ENCODE results near the gene MED20. TPM values are rescaled to one million over a fixed set of nuclear protein-coding genes. Genes with fewer than 3 reads are reported as not detected.

MED20 gene
- total and polyA plus RNA-seq, 2 donors (not counting 3 experiments of a cell fraction or from before 2014, with no cell fraction given), result 30.4 to 37.8 TPM

- intact Hi-C loops (cut with micrococcal nuclease) (no loop called here), dilution Hi-C loops (cut with MboI; ENCODE audit: extremely low pct_ligation_motif_present, low sequenced_read_pairs) (no loop called here)
- Histone ChIP-seq H4K20me1 (replicated peaks; ENCODE audit: control insufficient read depth, extremely low read depth, insufficient read depth, low read length) (no peaks in the 10 kb centered on the region), H3K4me1 (ENCODE audit: control insufficient read depth, extremely low read depth, insufficient read depth, low read length) (no peaks in the 10 kb centered on the region), H3K27me3 (ENCODE audit: control insufficient read depth in 2 of 2, insufficient read depth in 2 of 2, low read length in 2 of 2) (no peaks in the 10 kb centered on the region), H3K79me2 (ENCODE audit: control insufficient read depth, insufficient read depth, low read length) (peaks cover 6% of the 10 kb centered on the region), H3K9ac (replicated peaks; ENCODE audit: extremely low read depth, insufficient read depth, low read length) (no peak overlapping the region), H3K9me3 (replicated peaks; ENCODE audit: control insufficient read depth, insufficient read depth, low read length) (no peaks in the 10 kb centered on the region), H3K9me1 (replicated peaks; ENCODE audit: control insufficient read depth, extremely low read depth, insufficient read depth, low read length) (no peaks in the 10 kb centered on the region), H2AFZ (ENCODE audit: low read depth, low read length) (no peak overlapping the region), H3K4me2 (ENCODE audit: insufficient read depth, low read length) (no peak overlapping the region), H3K36me3 (ENCODE audit: control insufficient read depth in 2 of 2, extremely low read depth in 1 of 2, insufficient read depth in 2 of 2, low read length in 2 of 2) (peaks cover 10 to 20% of the 10 kb centered on the region in 2 experiments), H3K27ac (ENCODE audit: insufficient read depth, low read depth, low read length) (no peak overlapping the region), H3K4me3 (replicated peaks in 1 of 3; ENCODE audit: insufficient read depth in 1 of 3, low read depth in 1 of 3, low read length in 3 of 3) (no peak overlapping the region)
- ChIA-PET CTCF (interaction anchor here (1.1 to 1.9 kb wide), 3 partner anchors 11 to 109 kb away, joined by 3 to 6 read pairs (median 4); partner anchors contain the start of genes BYSL and MED20), POLR2A (interaction anchor here (0.6 kb wide), 1 partner anchor 32 kb away, joined by 3 read pairs; no protein-coding TSS in a partner anchor)
- no peak for FAIRE-seq
- DNase-seq (ENCODE audit: low read depth, low spot score), result no peak
- no TSS peak for BruUV-seq (replicated peaks)
- TF ChIP-seq JUN (IDR thresholded peaks at IDR 0.05; ENCODE audit: borderline replicate concordance, insufficient read depth, insufficient read length, low read depth) (no peak), GATA2 (IDR thresholded peaks at IDR 0.05; ENCODE audit: insufficient read depth, insufficient read length, low read depth, low read length) (no peak), MAX (IDR thresholded peaks at IDR 0.05; ENCODE audit: insufficient read depth, insufficient read length) (no peak), FOS (IDR thresholded peaks at IDR 0.05; ENCODE audit: borderline replicate concordance, insufficient read depth, low read length) (no peak), EZH2 (IDR thresholded peaks at IDR 0.05; ENCODE audit: borderline replicate concordance, low read depth, low read length, severe bottlenecking) (no peak), CTCF (IDR thresholded peaks at IDR 0.05; ENCODE audit: extremely low read depth in 1 of 2, insufficient read depth in 1 of 2, low read depth in 1 of 2, low read length in 2 of 2) (no peak), POLR2AphosphoS5 (IDR thresholded peaks at IDR 0.05; ENCODE audit: insufficient read depth, low read depth, low read length) (no peak), POLR2A (IDR thresholded peaks at IDR 0.05; ENCODE audit: low read depth, low read length) (no peak), MYC (IDR thresholded peaks at IDR 0.05; ENCODE audit: low read depth, low read length) (no peak)
These were observed 11.2 kb downstream of the MED20 start for GRCh38 chr6:41909727-41910126.

All from endothelial cell of umbilical vein (primary cell).